ENCODE measurements around the gene SLC28A3.

The SLC28A3 gene

GRCh38 chr9:84230355-84231145 is 110.0 kb downstream of the SLC28A3 start:
- DNase-seq: no peak

GRCh38 chr9:84229191-84229590 is 111.4 kb downstream of the SLC28A3 start:
- no peak for DNase-seq

GRCh38 chr9:84228130-84228720 is 112.3 kb downstream of the SLC28A3 start:
- no peak for DNase-seq

GRCh38 chr9:84226126-84226525 is 114.4 kb downstream of the SLC28A3 start:
- DNase-seq: no peak

Data from stimulated activated CD4-positive, alpha-beta T cell treated with anti-CD3 and anti-CD28 coated beads, Interleukin-12 subunit alpha, Interleukin-12 subunit beta, amount 100 ng/mL, for 4 hours (primary cell).